Lung (tissue), 12 donors: Measurements from ENCODE around the gene PLBD2. TPM values are rescaled to one million over a fixed set of nuclear protein-coding genes. Genes with fewer than 3 reads are reported as not detected.

ENCODE experiments used
- ATAC-seq: fragments of 200-7000 bp; cut with Tn5 transposase; one replicate; pipeline ENCODE4 v1.9.1; 2020; ENCODE audit warnings: moderate number of reproducible peaks; ENCODE audit not compliant: insufficient read depth, low FRiP score
- DNase-seq, 3 donors: peaks; one replicate each; pipeline ENCODE4 v3.0.0-alpha.2; 2013 to 2017
- H3K27ac ChIP-seq, 2 donors: one replicate each; pipeline ENCODE4 v1.5.1; 2013; ENCODE audit warnings: mild to moderate bottlenecking in 2 of 2, moderate library complexity in 2 of 2, control low read depth in 1 of 2, inconsistent platforms in 1 of 2, low read depth in 1 of 2, low read length in 1 of 2
- H3K27me3 ChIP-seq, 3 donors: one replicate each; pipeline ENCODE4 v1.5.1; 2013; ENCODE audit warnings: low read length in 2 of 3; ENCODE audit not compliant: control insufficient read depth in 3 of 3, insufficient read depth in 3 of 3
- H3K36me3 ChIP-seq, 4 donors: one replicate each; pipeline ENCODE4 v1.5.1; 2013; ENCODE audit warnings: low read length in 4 of 4, mild to moderate bottlenecking in 1 of 4, moderate library complexity in 1 of 4; ENCODE audit not compliant: control insufficient read depth in 4 of 4, insufficient read depth in 4 of 4
- H3K4me1 ChIP-seq, 5 donors: one replicate each; pipeline ENCODE4 v1.5.1; 2013; ENCODE audit warnings: low read length in 5 of 5, mild to moderate bottlenecking in 2 of 5, moderate library complexity in 1 of 5; ENCODE audit not compliant: control insufficient read depth in 5 of 5, insufficient read depth in 5 of 5
- H3K4me3 ChIP-seq: one replicate; pipeline ENCODE4 v1.5.1; 2013; ENCODE audit warnings: mild to moderate bottlenecking, control low read depth, moderate library complexity
- H3K9ac ChIP-seq, 2 donors: one replicate each; pipeline ENCODE4 v1.5.1; 2013; ENCODE audit warnings: low read length in 2 of 2, control low read depth in 1 of 2; ENCODE audit not compliant: insufficient read depth in 1 of 2
- H3K9me3 ChIP-seq, 4 donors: one replicate each; pipeline ENCODE4 v1.5.1; 2013; ENCODE audit warnings: low read length in 3 of 4, mild to moderate bottlenecking in 1 of 4, moderate library complexity in 1 of 4; ENCODE audit not compliant: control insufficient read depth in 4 of 4, insufficient read depth in 3 of 4
- CTCF ChIP-seq: IDR thresholded peaks from 2 replicates; pipeline ENCODE4 v1.5.1; 2012; ENCODE audit warnings: mild to moderate bottlenecking; ENCODE audit errors: control extremely low read depth, extremely low read depth
- WGBS, 2 donors: extraction: QIAGEN DNeasy Blood & Tissue Kit; methylation state at CpG; one replicate each; pipeline ENCODE4 v1.1.7; 2013; 5-methylcytosine and 5-hydroxymethylcytosine counted together
- polyA plus RNA-seq, 2 donors: library from polyadenylated mRNA; stranded (reverse); fragments of 200-250 nt; gene quantifications; one replicate each; pipeline ENCODE4 v1.2.1, GENCODE V29; 2013
- total RNA-seq, 2 donors: library from RNA; depleted of rRNA in 1 of 2; stranded (reverse); fragments of >200 nt in 1 of 2; gene quantifications; one replicate each; pipeline ENCODE4 v1.2.1, GENCODE V29; 2014 to 2021
- donor health status: control.
- donor health status: control.
- donor health status: Bipolar disorder and iron deficiency.
- donor health status: healthy.
- donor health status: DM: yes; HTN: yes; CAD: no.

PLBD2 gene
- total and polyA plus RNA-seq, 4 donors, result 16.4 to 48.9 (median 21.6) TPM

GRCh38 chr12:113427882-113428281 is 69.5 kb downstream of the PLBD2 start:
- Histone ChIP-seq H3K4me3 (no peak overlapping the region), H3K9ac (no peak overlapping the region), H3K36me3 (no peaks in the 10 kb centered on the region), H3K4me1 (peaks cover 0 to 2% (median 0%) of the 10 kb centered on the region in 5 donors), H3K27ac (no peak overlapping the region), H3K9me3 (peaks cover 0 to 4% (median 0%) of the 10 kb centered on the region in 4 donors), H3K27me3 (no peaks in the 10 kb centered on the region)
- WGBS, 2 donors, result 59 to 77% methylated on average over 9 of the region's 9 CpGs
- DNase-seq (no peak), ATAC-seq (no peak)
- no peak for TF ChIP-seq CTCF

- 78 to 81% methylated on average over 1 of the region's 1 CpG for WGBS, 2 donors
Observed at GRCh38 chr12:113428482-113428881, 70.1 kb downstream of the PLBD2 start.

GRCh38 chr12:113432986-113433385 is 74.6 kb downstream of the PLBD2 start:
- TF ChIP-seq CTCF, result no peak
- ATAC-seq (no peak), DNase-seq (no peak)
- no peak overlapping the region for H3K9ac ChIP-seq
- peaks cover 0 to 4% (median 0%) of the 10 kb centered on the region in 4 donors for H3K9me3 ChIP-seq
- H3K27ac ChIP-seq, result no peak overlapping the region
- H3K36me3 ChIP-seq, result no peaks in the 10 kb centered on the region
- H3K27me3 ChIP-seq, result no peaks in the 10 kb centered on the region
- no peaks in the 10 kb centered on the region for H3K4me1 ChIP-seq
- no peak overlapping the region for H3K4me3 ChIP-seq

More at GRCh38 chr12:113428482-113428881, 70.1 kb downstream of the PLBD2 start:
- no peaks in the 10 kb centered on the region for H3K27me3 ChIP-seq
- TF ChIP-seq CTCF, result no peak
- H3K4me1 ChIP-seq, result peaks cover 0 to 2% (median 0%) of the 10 kb centered on the region in 5 donors
- no peaks in the 10 kb centered on the region for H3K36me3 ChIP-seq
- H3K9me3 ChIP-seq, result peaks cover 0 to 4% (median 0%) of the 10 kb centered on the region in 4 donors
- DNase-seq (no peak), ATAC-seq (no peak)
- no peak overlapping the region for H3K9ac ChIP-seq
- no peak overlapping the region for H3K4me3 ChIP-seq
- H3K27ac ChIP-seq, result no peak overlapping the region

GRCh38 chr12:113435367-113435766 is 77.0 kb downstream of the PLBD2 start:
- H3K36me3 ChIP-seq, result no peaks in the 10 kb centered on the region
- H3K9me3 ChIP-seq, result peaks cover 0 to 2% (median 0%) of the 10 kb centered on the region in 4 donors
- 84 to 87% methylated on average over 5 of the region's 5 CpGs for WGBS, 2 donors
- no peak for ATAC-seq
- peaks cover 0 to 7% (median 1%) of the 10 kb centered on the region in 3 donors for H3K27me3 ChIP-seq
- H3K4me3 ChIP-seq, result no peak overlapping the region
- DNase-seq, result no peak
- no peaks in the 10 kb centered on the region for H3K4me1 ChIP-seq
- H3K9ac ChIP-seq, result no peak overlapping the region
- TF ChIP-seq CTCF, result no peak
- no peak overlapping the region for H3K27ac ChIP-seq
